ENCODE data around the gene LMO2. TPM values are rescaled to one million over a fixed set of nuclear protein-coding genes. Genes with fewer than 3 reads are reported as not detected.

The LMO2 gene
- total RNA-seq = 65.1 TPM
- long read RNA-seq, transcript LMO2-202 (3 exons, 1,687 nt) = major isoform, 121 of 207 reads
- long read RNA-seq, partial matches to known transcripts = 31 of 207 reads
- long read RNA-seq, other reads (novel, unspliced or antisense) = 52 of 207 reads

- no peaks in the 10 kb centered on the region for H3K9me3 ChIP-seq
- ATAC-seq (peak; percentile 13), DNase-seq (no peak)
- peaks cover 4% of the 10 kb centered on the region for H3K4me1 ChIP-seq
- H3K27me3 ChIP-seq = no peaks in the 10 kb centered on the region
- no peak within 1 kb of the TSS for H3K4me3 ChIP-seq
- TF ChIP-seq CTCF (IDR thresholded peaks at IDR 0.05) = no peak
- no peak within 1 kb of the TSS for H3K27ac ChIP-seq
- no peaks in the 10 kb centered on the region for H3K36me3 ChIP-seq
- intact Hi-C loops (cut with DNase I) = no loop called here
Measured at GRCh38 chr11:33891714-33892327, at the start of gene LMO2. TSS of gene LMO2 (minus strand) at chr11:33892076. CDS start at chr11:33869716, 22,360 bp downstream.

GRCh38 chr11:33940538-33940815 is 48.6 kb upstream of the LMO2 start:
- ATAC-seq (no peak), DNase-seq (no peak)
- Histone ChIP-seq H3K27me3 (no peaks in the 10 kb centered on the region), H3K36me3 (no peaks in the 10 kb centered on the region), H3K4me1 (peaks cover 11% of the 10 kb centered on the region), H3K4me3 (no peak overlapping the region), H3K9me3 (no peaks in the 10 kb centered on the region), H3K27ac (no peak overlapping the region)
- intact Hi-C loops (cut with DNase I) = no loop called here
- TF ChIP-seq CTCF (IDR thresholded peaks at IDR 0.05) = no peak

- Histone ChIP-seq H3K4me3 (no peak overlapping the region), H3K4me1 (peaks cover 31% of the 10 kb centered on the region), H3K9me3 (no peaks in the 10 kb centered on the region), H3K36me3 (no peaks in the 10 kb centered on the region), H3K27ac (peak overlapping the region; percentile 6), H3K27me3 (no peaks in the 10 kb centered on the region)
- TF ChIP-seq CTCF (IDR thresholded peaks at IDR 0.05) = no peak
- ATAC-seq (peak; percentile 39), DNase-seq (no peak)
- intact Hi-C loops (cut with DNase I) = no loop called here
Measured at GRCh38 chr11:33936725-33937604, 45.1 kb upstream of the LMO2 start.

- Histone ChIP-seq H3K27me3 (no peaks in the 10 kb centered on the region), H3K4me1 (peaks cover 43% of the 10 kb centered on the region), H3K27ac (no peak overlapping the region), H3K9me3 (no peaks in the 10 kb centered on the region), H3K4me3 (no peak overlapping the region), H3K36me3 (no peaks in the 10 kb centered on the region)
- DNase-seq (no peak), ATAC-seq (no peak)
- intact Hi-C loops (cut with DNase I) = no loop called here
- no peak for TF ChIP-seq CTCF (IDR thresholded peaks at IDR 0.05)
Measured at GRCh38 chr11:33935461-33936456, 43.9 kb upstream of the LMO2 start.

GRCh38 chr11:33935005-33935404 is 43.1 kb upstream of the LMO2 start:
- intact Hi-C loops (cut with DNase I) = no loop called here
- no peaks in the 10 kb centered on the region for H3K9me3 ChIP-seq
- TF ChIP-seq CTCF (IDR thresholded peaks at IDR 0.05) = no peak
- no peaks in the 10 kb centered on the region for H3K36me3 ChIP-seq
- ATAC-seq = no peak
- no peak for DNase-seq
- no peak overlapping the region for H3K4me3 ChIP-seq
- H3K27ac ChIP-seq = no peak overlapping the region
- no peaks in the 10 kb centered on the region for H3K27me3 ChIP-seq
- peaks cover 48% of the 10 kb centered on the region for H3K4me1 ChIP-seq

All from upper lobe of right lung (tissue), 1 donor.